GM21526 (cell line): ENCODE results near the gene PIGB.
A peak's percentile ranks its signal among the peaks of the same experiment; 100 is the strongest.
"Not testable (repeated sequence)": the region's sequence is repeated elsewhere in the genome, so short reads cannot be mapped to it uniquely, and the experiment has no call there.

Experiments
- ATAC-seq: cut with Tn5 transposase; IDR thresholded peaks from one replicate; pipeline ENCODE4 v1.9.1; 2021; ENCODE audit warnings: moderate library complexity; ENCODE audit not compliant: unreplicated experiment, low FRiP score

PIGB gene

DNA sequence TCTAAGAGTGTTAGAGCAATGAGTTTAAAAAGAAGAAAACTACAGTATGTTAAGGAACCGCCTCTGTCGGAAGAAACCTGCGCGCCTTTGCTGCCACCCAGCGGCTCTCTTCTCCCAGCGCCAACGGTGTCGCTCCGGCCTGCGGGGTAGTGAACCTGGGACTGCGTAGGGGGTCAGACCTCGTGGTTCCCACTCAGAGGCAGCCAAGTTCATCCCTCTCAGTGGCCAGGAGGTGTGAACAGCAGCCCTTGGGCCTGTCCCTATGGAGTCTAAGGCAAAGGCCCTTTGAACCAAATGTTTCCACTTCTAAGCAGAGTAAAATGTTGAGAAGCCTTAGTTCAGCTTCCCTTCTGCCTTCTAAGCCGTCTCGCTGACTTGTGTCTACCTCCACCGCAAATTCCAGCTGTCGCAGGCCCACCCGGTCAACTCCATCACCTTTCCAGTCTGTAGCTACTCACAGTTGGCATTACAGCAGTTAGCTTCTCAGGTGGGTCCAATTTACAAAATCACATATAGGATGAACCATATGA, 28.4 kb upstream of the PIGB start:
- ATAC-seq = peak; percentile 82

DNA sequence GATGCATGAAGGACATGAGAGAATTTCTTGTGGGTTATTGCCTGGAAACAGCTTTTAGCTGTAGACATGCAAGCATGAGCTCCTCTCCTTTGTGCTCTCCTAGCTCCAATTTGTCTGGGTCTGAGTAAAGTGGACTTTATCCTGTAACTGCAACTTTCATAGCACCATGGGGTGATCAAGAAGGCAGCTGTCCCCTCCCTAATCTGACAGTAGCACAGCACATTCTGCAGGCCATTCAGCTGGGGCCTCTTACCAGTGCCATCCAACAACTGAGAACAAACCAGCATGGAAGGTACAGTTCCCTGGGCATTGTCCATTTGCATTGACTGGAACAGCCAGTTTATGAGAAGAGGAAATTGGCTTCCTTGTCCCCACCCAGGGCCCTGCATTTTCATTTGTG, 21.7 kb upstream of the PIGB start:
- no peak for ATAC-seq

DNA sequence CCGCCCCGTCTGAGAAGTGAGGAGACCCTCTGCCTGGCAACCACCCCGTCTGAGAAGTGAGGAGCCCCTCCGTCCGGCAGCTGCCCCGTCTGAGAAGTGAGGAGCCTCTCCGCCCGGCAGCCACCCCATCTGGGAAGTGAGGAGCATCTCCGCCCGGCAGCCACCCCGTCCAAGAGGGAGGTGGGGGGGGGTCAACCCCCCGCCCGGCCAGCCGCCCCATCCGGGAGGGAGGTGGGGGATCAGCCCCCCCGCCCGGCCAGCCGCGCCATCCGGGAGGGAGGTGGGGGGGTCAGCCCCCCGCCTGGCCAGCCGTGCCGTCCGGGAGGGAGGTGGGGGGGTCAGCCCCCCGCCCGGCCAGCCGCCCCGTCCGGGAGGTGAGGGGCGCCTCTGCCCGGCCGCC, 16.2 kb upstream of the PIGB start:
- not testable (repeated sequence) for ATAC-seq

DNA sequence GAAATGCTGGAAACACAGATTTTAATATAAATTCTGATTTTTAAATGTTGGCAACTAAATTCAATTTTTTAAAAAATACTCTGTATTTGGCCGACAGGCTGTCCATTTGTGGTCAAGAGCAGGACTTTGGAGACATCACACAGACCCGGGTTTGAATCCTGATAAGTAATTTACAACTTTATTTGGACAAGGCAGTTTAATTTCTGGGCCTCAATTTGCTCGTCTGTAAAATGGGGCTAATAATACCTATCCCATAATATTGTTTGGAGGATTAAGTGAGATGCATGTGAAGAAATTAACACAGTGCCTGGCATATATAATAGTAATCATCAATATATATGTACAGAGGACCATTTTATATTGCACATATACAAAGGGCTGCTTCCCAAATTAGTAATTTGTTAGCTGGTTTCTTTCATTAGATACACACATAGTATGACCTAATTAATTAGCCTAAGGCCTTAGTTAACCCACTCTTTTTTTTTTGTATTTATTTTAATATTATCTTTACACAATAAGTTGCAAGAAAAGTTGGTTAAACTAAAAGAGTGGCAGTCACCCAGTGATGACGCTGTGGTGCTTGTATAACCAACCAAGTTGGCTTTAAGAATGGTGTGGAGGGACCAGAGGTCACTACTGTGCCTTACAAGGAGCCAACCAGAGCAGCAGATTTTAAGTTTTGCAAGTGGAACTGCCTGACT, 665 bp downstream of the PIGB start:
- peak; percentile 47 for ATAC-seq

DNA sequence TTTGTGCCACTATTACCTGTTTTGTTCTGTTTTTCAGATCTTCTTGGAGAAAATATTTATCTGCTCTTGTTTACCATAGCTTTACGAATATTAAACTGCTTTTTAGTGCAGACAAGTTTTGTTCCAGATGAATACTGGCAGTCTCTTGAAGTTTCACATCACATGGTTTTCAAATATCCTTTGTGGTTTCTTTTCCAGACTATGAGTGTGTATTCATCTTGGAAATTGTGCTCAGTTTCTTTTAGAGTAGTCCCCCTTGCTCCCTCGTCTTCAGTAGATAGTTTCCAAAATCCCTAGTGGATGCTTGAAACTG, 1.2 kb downstream of the PIGB start:
- ATAC-seq = no peak

DNA sequence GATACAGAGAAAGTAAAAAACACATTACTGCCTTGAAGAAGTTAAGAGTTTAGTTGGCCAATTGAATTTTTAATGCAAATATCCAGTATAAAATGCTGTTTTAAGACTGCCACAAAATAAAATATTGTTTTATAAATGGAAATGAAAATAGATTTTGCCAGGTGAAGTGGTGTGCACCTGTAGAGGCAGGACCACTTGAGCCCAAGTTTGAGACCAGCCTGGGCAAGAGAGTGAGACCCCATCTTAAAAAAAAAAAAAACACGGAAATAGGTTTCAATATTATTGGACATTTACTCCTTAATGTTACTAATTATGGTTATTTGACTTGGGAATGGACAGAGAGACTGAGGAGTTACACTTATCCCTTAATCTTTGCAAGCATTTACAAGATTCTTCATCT, 1.9 kb downstream of the PIGB start:
- ATAC-seq = no peak

DNA sequence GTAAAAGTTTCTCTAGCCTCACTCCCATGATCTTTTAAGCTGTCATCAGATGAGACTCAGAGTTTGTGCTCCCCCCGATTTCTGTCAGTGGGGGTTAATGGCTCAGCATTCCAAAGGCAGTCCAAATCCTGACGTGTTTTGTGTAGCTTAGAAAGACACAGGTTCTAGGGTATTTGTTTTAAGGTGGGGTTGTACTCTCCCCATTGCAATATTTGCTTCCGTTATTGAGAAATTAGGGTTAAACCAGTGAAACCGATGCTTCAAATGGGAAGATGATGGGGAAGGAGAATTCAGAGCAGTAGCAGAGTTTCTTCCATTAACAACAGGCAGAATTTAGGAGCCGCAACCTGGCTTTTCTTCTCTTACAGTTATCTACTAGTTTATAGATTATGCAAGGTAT, 3.4 kb downstream of the PIGB start:
- no peak for ATAC-seq

DNA sequence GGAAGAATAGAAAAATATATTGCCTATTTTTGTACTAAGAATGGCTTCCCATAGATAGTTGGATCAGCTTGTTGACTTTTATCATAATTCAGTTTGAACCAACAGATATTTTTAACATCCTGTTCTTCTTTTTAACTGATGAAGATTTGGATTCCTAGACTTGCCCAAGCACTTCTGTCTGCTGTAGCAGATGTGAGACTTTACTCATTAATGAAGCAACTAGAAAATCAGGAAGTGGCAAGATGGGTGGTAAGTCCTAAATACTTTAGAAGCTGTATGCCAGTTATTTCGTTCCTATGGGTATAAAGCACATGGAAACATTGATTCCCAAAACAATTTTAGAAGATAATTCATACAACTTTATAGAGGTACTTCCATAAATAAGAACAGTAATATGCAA, 8.4 kb downstream of the PIGB start:
- no peak for ATAC-seq

DNA sequence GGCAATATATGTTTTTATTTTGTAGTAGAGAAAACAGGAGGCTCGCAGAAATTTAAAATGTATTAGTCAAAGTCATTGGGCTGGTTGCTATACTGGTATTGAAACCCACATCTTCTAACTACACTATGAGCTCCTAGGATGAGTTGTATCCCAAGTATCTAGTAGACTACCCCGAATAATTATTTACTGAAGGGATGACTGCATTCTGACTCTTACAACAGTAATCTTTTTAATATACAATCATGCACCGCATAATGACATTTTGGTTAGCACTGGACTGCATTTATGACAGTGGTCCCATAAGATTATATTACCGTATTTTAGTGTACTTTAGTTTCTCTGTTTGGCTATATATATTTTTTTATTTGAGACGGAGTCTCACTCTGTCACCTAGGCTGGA, 15.3 kb downstream of the PIGB start:
- ATAC-seq = no peak

DNA sequence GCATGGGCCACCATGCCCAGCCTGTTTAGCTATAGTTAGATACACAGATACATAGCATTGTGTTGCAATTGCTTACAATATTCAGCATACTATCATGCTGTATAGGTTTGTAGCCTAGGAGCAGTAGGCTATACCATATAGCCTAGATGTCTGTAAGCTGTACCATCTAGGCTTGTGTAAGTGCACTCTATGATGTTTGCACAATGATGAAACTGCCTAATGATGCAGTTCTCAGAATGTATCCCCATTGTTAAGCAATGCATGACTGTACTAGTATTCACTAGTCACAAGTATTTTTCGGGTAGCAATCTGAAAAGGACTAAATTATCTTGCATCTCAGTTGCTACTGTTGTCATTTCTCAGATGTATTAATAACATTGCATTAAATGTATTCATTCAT, 16.0 kb downstream of the PIGB start:
- no peak for ATAC-seq

DNA sequence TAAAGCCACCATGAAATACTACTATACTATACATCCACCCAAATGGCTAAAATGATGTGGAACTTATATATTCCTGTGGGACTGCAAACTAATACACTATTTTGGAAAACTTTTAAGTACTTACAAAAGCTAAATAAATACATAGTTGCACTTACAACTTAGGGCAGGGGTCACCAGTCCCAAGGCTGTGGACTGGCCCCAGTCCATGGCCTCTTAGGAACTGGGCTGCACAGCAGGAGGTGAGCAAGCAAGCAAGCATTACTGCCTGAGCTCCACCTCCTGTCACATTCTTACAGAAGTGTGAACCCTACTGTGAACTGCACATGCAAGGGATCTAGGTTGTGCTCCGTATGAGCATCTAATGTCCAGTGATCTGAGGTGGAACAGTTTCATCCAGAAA, 18.1 kb downstream of the PIGB start:
- no peak for ATAC-seq

DNA sequence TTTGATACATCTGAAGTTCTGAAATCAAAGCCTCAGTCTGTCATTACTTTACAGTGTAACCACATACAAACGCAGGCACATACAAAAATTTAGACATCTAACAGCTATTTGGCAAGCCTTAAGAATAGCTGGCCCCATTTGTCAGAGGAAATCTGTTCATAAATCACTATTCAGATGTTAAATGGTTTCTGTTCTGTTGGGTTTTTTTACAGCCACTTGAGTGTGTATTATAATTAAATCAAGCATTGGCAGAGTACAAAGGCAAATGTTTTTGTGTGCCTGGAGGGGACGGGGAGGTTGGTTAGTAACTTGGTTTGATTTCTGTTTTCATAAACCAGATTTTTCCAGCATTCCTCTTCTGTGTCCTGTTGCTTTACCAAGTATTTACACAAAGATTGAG, 24.1 kb downstream of the PIGB start:
- no peak for ATAC-seq

DNA sequence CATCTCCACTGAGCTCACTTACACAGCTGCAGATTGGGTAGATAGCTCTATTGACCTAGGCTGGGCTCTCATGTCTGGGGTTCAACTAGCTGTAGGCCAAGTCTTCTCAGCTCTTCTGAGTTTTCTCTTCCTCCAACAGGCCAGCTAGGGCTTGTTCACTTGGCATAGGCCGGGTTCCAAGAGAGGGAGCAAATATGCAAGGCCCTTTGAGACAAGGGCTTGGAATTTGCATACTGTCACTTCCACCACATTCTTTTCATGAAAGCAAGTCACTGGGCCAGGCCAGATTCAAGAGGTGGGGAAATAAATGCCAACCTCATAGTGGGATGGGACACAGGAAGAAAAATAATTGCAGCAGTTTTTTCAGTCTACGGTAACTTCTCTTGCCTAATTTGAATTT, 25.2 kb downstream of the PIGB start:
- no peak for ATAC-seq

DNA sequence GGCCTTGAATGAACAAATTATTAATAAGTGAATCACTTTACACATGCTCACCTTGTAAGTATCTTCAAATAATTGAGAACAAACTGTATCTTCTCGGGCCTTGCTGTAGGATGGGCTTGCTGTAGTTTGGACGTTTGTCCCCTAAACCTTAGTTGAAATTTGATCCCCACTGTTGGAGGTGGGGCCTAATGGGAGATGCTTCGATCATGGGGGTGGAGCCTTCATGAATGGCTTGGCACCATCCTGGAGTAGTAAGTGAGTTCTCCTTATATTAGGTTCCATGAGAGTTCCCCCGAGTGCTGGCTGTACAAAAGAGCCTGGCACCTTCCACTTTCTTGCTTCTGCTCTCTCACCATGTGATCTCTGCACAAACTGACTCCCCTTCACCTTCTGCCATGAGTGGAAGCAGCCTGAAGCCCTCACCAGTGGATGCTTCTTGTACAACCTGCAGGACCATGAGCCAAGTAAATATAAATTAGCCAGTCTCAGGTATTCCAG, 29.3 kb downstream of the PIGB start:
- no peak for ATAC-seq

DNA sequence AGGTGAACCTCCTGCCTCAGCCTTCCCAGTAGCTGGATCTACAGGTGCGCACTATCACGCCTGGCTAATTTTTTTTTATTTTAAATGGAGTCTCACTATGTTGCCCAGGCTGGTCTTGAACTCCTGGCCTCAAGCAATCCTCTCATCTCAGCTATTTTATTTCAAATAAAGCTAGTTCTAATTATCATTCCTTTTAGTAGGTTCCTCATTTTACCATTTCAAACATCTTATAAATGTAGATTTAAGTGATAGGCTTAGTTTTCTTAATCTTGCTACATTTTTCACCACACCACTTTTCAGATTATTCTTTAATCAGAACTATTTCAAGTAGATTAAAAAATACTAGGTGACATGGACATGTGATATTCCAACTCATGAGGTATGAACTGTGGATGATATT, 30.3 kb downstream of the PIGB start:
- ATAC-seq = no peak

DNA sequence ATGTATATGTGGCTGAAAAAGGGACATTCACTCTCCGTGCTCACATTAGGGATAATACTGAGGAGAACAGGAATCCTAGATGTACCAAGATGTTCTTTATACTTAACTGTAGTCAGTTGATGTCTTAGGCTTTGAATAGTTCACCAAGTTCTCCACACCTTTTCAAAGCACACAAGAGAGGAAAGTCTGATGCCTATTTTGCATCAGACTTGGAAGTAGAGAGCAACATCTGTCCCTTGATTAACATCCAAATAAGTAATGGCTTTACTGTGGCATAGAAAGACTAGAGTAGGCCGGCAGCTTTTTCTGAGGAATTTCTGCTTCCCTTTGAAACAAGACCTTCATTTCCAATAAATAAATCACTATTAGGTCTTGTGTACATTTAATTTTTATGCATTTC, 34.0 kb downstream of the PIGB start:
- ATAC-seq = no peak

DNA sequence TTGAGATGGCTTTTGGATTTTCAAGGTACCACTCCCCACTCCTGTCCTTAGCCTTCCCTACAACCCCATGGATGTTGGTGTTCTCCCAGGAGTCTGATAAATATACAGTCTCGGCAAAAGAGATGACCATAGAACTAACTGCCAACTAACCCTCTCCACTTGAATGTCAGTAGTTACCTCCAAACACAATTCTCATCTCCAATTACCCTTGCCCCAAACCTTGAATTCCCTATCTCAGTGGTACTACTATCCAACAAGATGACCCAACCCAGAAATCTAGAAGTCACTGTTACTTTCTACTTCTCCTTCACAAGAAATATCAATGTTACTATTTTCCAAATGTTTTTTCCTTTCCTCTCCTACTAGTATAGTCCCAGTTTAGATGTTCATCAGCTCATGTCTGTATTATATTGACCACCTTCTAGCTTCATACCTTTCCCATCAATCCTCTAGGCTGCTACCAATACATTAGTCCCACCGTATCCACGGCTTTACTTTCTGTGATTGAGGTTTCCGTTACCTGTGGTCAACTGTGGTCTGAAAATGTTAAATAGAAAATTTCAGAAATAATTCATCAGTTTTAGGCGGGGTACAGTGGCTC, 38.1 kb downstream of the PIGB start:
- no peak for ATAC-seq

DNA sequence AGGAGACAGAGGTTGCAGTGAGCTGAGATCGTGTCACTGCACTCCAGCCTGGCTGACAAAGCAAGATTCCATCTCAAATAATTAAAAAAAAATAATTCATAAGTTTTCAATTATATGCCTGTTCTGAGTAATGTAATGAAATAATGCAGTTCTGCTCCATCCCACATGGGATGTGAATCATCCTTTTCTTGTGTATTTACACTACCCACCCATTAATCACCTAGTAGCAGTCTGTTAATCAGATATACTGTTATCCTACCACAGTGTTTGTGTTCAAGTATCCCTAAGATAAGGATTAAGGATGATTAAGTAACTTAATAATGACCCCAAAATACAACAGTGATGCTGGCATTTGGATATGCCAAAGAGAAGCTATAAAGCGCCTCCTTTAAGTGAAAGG, 38.8 kb downstream of the PIGB start:
- no peak for ATAC-seq

DNA sequence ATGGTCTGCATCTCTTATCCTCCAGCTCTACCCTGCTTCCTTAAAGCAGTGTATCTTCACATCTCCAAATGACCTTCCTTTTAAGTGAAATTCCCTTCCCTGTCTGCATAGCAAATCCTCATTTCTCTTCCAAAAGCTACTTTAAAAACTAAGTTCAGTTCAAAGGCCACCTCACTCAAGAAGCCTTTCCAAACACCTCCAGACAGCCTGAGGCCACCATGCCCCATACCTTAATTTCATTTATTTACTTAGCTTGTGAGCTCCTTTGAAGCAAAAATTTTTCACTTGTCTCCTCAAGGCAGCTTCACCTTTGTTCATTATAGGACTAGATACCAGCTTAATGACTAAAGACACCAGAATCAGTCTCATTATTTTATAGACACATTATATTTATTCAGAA, 39.4 kb downstream of the PIGB start:
- no peak for ATAC-seq

DNA sequence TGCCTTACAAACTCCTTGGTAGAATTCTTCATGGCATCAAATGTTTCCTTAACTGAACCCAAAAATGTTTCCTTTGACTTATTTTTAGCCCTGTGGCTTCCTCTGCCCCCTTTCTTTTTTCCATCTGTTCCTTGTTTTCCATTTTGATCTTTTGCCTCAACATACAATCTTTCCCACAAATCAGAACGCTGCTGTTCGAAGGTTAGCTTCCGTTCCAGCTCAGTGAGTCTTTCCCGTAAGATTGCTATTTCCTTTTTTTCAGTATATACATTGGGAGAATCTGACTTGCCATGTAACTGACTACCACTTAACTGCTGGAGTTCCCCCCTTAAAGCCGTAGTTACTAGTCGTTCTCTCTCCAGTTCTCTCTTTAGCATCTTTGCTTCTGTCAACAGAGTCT, 41.2 kb downstream of the PIGB start:
- no peak for ATAC-seq

DNA sequence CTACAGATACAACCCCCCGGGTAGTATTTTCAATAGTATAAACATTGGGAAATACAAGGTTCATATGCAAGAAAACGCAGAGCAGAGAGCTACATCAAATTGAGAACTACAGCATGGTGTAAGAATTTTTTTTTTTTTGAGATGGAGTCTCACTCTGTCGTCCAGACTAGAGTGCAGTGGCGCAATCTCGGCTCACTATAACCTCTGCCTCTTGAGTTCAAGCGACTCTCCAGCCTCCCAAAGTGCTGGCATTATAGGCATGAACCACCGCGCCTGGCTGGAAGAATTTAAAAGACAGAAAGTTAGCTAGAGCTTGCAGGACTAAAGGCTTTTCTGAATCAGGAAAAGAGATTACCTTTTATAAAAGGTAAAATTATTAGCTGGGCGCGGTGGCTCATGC, 42.0 kb downstream of the PIGB start:
- no peak for ATAC-seq

DNA sequence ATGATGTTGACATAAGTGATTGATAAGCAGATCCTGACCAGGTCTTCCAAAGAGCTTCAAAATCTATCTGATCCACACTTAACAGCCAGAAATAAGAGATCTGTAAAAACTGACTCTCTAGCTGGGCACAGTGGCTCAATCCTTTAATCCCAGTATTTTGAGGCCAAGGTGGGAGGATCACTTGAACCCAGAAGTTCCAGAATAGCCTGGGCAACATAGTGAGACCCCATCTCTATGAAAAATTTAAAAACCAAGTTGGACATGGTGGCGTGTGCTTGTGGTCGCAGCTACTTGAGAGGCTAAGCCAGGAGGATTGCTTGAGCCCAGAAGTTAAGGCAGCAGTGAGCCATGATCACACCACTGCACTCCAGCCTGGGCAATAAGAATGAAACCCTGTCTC, 43.6 kb downstream of the PIGB start:
- no peak for ATAC-seq
